Psoas muscle (tissue), 8 donors: ENCODE measurements around the gene DSG2. TPM values are rescaled to one million over a fixed set of nuclear protein-coding genes. Genes with fewer than 3 reads are reported as not detected.

Experiments
- ATAC-seq, 4 donors: fragments of 200-7000 bp; cut with Tn5 transposase; one replicate each; pipeline ENCODE4 v1.9.1; 2020; ENCODE audit warnings: moderate library complexity in 3 of 4, mild to moderate bottlenecking in 2 of 4
- DNase-seq, 2 donors: peaks; one replicate each; pipeline ENCODE4 v3.0.0-alpha.2; 2020
- H3K27ac ChIP-seq: fragments of 200-600 bp; one replicate; pipeline ENCODE4 v1.8.0; 2022
- H3K27me3 ChIP-seq, 3 donors: fragments of 200-600 bp in 1 of 3; one replicate each; pipeline versions ENCODE4 v1.6.1 to v1.8.0; 2013 to 2022; ENCODE audit warnings: low read length in 2 of 3, mild to moderate bottlenecking in 2 of 3, moderate library complexity in 1 of 3; ENCODE audit not compliant: insufficient read depth in 3 of 3
- H3K36me3 ChIP-seq, 2 donors: fragments of 200-600 bp in 1 of 2; one replicate each; pipeline versions ENCODE4 v1.6.1 to v1.8.0; 2013 to 2022; ENCODE audit warnings: low read depth in 1 of 2, mild to moderate bottlenecking in 1 of 2, moderate library complexity in 1 of 2; ENCODE audit not compliant: insufficient read depth in 1 of 2
- H3K4me1 ChIP-seq: fragments of 200-600 bp; one replicate; pipeline ENCODE4 v1.8.0; 2022
- H3K4me3 ChIP-seq: fragments of 200-600 bp; one replicate; pipeline ENCODE4 v1.8.0; 2022; ENCODE audit warnings: mild to moderate bottlenecking
- H3K9me3 ChIP-seq: fragments of 200-600 bp; one replicate; pipeline ENCODE4 v1.8.0; 2022
- CTCF ChIP-seq: fragments of 200-600 bp; IDR thresholded peaks from one replicate; pipeline ENCODE4 v1.8.0; 2022; ENCODE audit warnings: antibody characterized with exemption
- WGBS, 3 donors: extraction: QIAGEN DNeasy Blood & Tissue Kit; methylation state at CpG; one replicate each; pipeline versions ENCODE4 v1.1.6 to v1.1.7; 2013; 5-methylcytosine and 5-hydroxymethylcytosine counted together
- intact Hi-C, 2 donors: fragments of 100-400 bp; cut with DNase I; formaldehyde crosslinking; loops; one replicate each; pipeline versions ENCODE4 v1.11.0 to v1.14.2; 2022
- polyA plus RNA-seq, 3 donors: library from polyadenylated mRNA; stranded (reverse); fragments of 200-250 nt; gene quantifications; one replicate each; pipeline ENCODE4 v1.2.3, GENCODE V29; 2013
- total RNA-seq, 4 donors: library from RNA; stranded (reverse); fragmentation: NEBNext Ultra II Directional in 2 of 4; extraction: Animal tissue kit (Norgen Biotek cat#: 25700) in 2 of 4; gene quantifications; one replicate each; pipeline versions ENCODE4 v1.2.1 to v1.2.4, GENCODE V29; 2021 to 2023
- donor health status: healthy with polysubstance abuse.
- donor health status: DM: no; HTN: no; CAD: no; lungs with moderate emphysema.
- donor health status: Bipolar disorder and iron deficiency.
- donor health status: healthy.
- donor health status: DM: yes; HTN: yes; CAD: no.
- donor health status: DM: no; HTN: no; CAD: no.
- donor health status: DM: no; HTN: no; CAD: no.
- donor health status: DM: yes; HTN: yes; CAD: no.

DSG2 gene
- total and polyA plus RNA-seq, 7 donors = 0.33 to 1.8 (median 0.93) TPM

- Histone ChIP-seq H3K27me3 (no peaks in the 10 kb centered on the region), H3K27ac (no peak overlapping the region), H3K4me1 (no peaks in the 10 kb centered on the region), H3K4me3 (no peak overlapping the region), H3K9me3 (no peaks in the 10 kb centered on the region), H3K36me3 (no peaks in the 10 kb centered on the region)
- ATAC-seq (no peak), DNase-seq (no peak)
- WGBS, 3 donors = 22 to 26% (median 23%) methylated on average over 4 of the region's 4 CpGs
- intact Hi-C loops = no loop called here
- no peak for TF ChIP-seq CTCF
Measured at GRCh38 chr18:31581498-31582197, 83.7 kb downstream of the DSG2 start.

- Histone ChIP-seq H3K27ac (no peak overlapping the region), H3K27me3 (no peaks in the 10 kb centered on the region), H3K9me3 (no peaks in the 10 kb centered on the region), H3K36me3 (no peaks in the 10 kb centered on the region), H3K4me1 (no peaks in the 10 kb centered on the region), H3K4me3 (no peak overlapping the region)
- no peak for TF ChIP-seq CTCF
- WGBS, 3 donors = 90 to 94% (median 91%) methylated on average over 5 of the region's 5 CpGs
- DNase-seq = no peak
- intact Hi-C loops = no loop called here
- no peak for ATAC-seq
Measured at GRCh38 chr18:31583185-31583854, 85.3 kb downstream of the DSG2 start.

- DNase-seq = no peak
- no peak for ATAC-seq
Measured at GRCh38 chr18:31585991-31586390, 88.0 kb downstream of the DSG2 start.

GRCh38 chr18:31586616-31587015 lies 88.6 kb downstream of the DSG2 start:
- Histone ChIP-seq H3K9me3 (no peaks in the 10 kb centered on the region), H3K4me3 (no peak overlapping the region), H3K27me3 (peaks cover 0 to 1% (median 0%) of the 10 kb centered on the region in 3 donors), H3K27ac (no peak overlapping the region), H3K4me1 (no peaks in the 10 kb centered on the region), H3K36me3 (no peaks in the 10 kb centered on the region)
- ATAC-seq = no peak
- 92 to 96% (median 94%) methylated on average over 5 of the region's 5 CpGs for WGBS, 3 donors
- no peak for TF ChIP-seq CTCF
- intact Hi-C loops = no loop called here
- DNase-seq = no peak

More at GRCh38 chr18:31585991-31586390, 88.0 kb downstream of the DSG2 start:
- H3K27me3 ChIP-seq = peaks cover 0 to 1% (median 0%) of the 10 kb centered on the region in 3 donors
- intact Hi-C loops = no loop called here
- no peaks in the 10 kb centered on the region for H3K36me3 ChIP-seq
- TF ChIP-seq CTCF = no peak
- no peak overlapping the region for H3K4me3 ChIP-seq
- no peaks in the 10 kb centered on the region for H3K9me3 ChIP-seq
- WGBS, 3 donors = 80 to 85% (median 84%) methylated on average over 5 of the region's 5 CpGs
- no peak overlapping the region for H3K27ac ChIP-seq
- no peaks in the 10 kb centered on the region for H3K4me1 ChIP-seq
